Neural progenitor cell (in vitro differentiated cells): ENCODE data around the gene CLSTN2.

ENCODE experiments used
- EZH2phosphoT487 ChIP-seq: fragments of 200-600 bp; sonication (generic); IDR thresholded peaks from 2 replicates; pipeline ENCODE4 v1.6.1; 2017; ENCODE audit warnings: antibody characterized with exemption
- TF ChIP-seq, protein P1 (sequence below): fragments of 200-600 bp; sonication (generic); IDR thresholded peaks from 2 replicates; pipeline ENCODE4 v1.5.1; 2017; ENCODE audit warnings: antibody characterized with exemption, mild to moderate bottlenecking

DNA sequence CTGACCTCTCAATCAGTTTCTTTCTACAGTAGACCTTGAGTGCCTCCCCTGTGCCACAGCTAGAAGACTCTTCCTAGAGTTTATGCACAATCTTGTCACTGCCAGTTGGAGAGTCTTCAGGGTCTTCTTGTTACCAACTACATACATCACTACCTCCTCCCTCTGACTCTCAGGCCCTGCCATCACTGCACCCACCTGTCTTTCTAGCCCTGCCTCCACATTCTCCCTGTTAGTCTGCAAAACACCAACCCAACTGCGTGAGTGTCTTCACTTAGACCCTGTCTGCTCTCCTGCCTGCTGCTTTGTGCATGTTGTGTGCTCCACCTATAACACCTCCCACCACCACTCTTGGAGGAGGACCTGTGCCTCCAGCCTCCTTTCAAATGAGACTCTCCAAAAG, 34.4 kb downstream of the CLSTN2 start:
- TF ChIP-seq EZH2phosphoT487 = no peak
- TF ChIP-seq, protein P1, sequence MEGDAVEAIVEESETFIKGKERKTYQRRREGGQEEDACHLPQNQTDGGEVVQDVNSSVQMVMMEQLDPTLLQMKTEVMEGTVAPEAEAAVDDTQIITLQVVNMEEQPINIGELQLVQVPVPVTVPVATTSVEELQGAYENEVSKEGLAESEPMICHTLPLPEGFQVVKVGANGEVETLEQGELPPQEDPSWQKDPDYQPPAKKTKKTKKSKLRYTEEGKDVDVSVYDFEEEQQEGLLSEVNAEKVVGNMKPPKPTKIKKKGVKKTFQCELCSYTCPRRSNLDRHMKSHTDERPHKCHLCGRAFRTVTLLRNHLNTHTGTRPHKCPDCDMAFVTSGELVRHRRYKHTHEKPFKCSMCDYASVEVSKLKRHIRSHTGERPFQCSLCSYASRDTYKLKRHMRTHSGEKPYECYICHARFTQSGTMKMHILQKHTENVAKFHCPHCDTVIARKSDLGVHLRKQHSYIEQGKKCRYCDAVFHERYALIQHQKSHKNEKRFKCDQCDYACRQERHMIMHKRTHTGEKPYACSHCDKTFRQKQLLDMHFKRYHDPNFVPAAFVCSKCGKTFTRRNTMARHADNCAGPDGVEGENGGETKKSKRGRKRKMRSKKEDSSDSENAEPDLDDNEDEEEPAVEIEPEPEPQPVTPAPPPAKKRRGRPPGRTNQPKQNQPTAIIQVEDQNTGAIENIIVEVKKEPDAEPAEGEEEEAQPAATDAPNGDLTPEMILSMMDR = no peak
